Esophagus (tissue), 2 donors: ENCODE results near the gene ST14. TPM values are rescaled to one million over a fixed set of nuclear protein-coding genes. Genes with fewer than 3 reads are reported as not detected.

ENCODE experiments used
- H3K27ac ChIP-seq, 2 donors: one replicate each; pipeline ENCODE4 v1.5.1; 2013; ENCODE audit warnings: low read depth in 2 of 2, mild to moderate bottlenecking in 2 of 2, inconsistent platforms in 1 of 2, low read length in 1 of 2, moderate library complexity in 1 of 2
- H3K27me3 ChIP-seq, 2 donors: one replicate each; pipeline ENCODE4 v1.6.1; 2013; ENCODE audit warnings: low read length in 2 of 2, control low read depth in 1 of 2, mild to moderate bottlenecking in 1 of 2; ENCODE audit not compliant: insufficient read depth in 2 of 2, control insufficient read depth in 1 of 2
- H3K36me3 ChIP-seq, 2 donors: one replicate each; pipeline ENCODE4 v1.6.1; 2013; ENCODE audit warnings: low read length in 1 of 2; ENCODE audit not compliant: control insufficient read depth in 2 of 2, insufficient read depth in 2 of 2
- H3K4me1 ChIP-seq, 2 donors: one replicate each; pipeline ENCODE4 v1.6.1; 2013; ENCODE audit warnings: low read length in 1 of 2; ENCODE audit not compliant: control insufficient read depth in 2 of 2, insufficient read depth in 2 of 2
- H3K4me3 ChIP-seq, 2 donors: one replicate each; pipeline ENCODE4 v1.5.1; 2013; ENCODE audit warnings: low read length in 2 of 2, mild to moderate bottlenecking in 2 of 2, low read depth in 1 of 2, moderate library complexity in 1 of 2
- H3K9me3 ChIP-seq, 2 donors: one replicate each; pipeline ENCODE4 v1.6.1; 2013; ENCODE audit warnings: mild to moderate bottlenecking in 2 of 2, low read depth in 1 of 2, low read length in 1 of 2, moderate library complexity in 1 of 2; ENCODE audit not compliant: control insufficient read depth in 2 of 2, insufficient read depth in 1 of 2
- WGBS, 2 donors: extraction: QIAGEN DNeasy Blood & Tissue Kit; methylation state at CpG; one replicate each; pipeline ENCODE4 v1.1.7; 2013; 5-methylcytosine and 5-hydroxymethylcytosine counted together
- polyA plus RNA-seq, 2 donors: library from polyadenylated mRNA; stranded (reverse); fragments of 200-250 nt; gene quantifications; one replicate each; pipeline ENCODE4 v1.2.3, GENCODE V29; 2013
- donor health status: healthy with polysubstance abuse.
- donor health status: Bipolar disorder and iron deficiency.

Gene ST14
- polyA plus RNA-seq, 2 donors: 69.6 to 86.4 TPM

- 40 to 48% methylated on average over 9 of the region's 9 CpGs for WGBS, 2 donors
- Histone ChIP-seq H3K4me3 (no peak overlapping the region), H3K9me3 (no peaks in the 10 kb centered on the region), H3K27me3 (no peaks in the 10 kb centered on the region), H3K36me3 (peaks cover 3 to 34% of the 10 kb centered on the region in 2 donors), H3K27ac (no peak overlapping the region), H3K4me1 (no peaks in the 10 kb centered on the region)
These were observed 27.4 kb upstream of the ST14 start for GRCh38 chr11:130131961-130132850.

- Histone ChIP-seq H3K9me3 (no peaks in the 10 kb centered on the region), H3K27ac (no peak overlapping the region), H3K27me3 (no peaks in the 10 kb centered on the region), H3K4me1 (no peaks in the 10 kb centered on the region), H3K4me3 (no peak overlapping the region), H3K36me3 (peaks cover 3 to 30% of the 10 kb centered on the region in 2 donors)
- WGBS, 2 donors: 83 to 92% methylated on average over 8 of the region's 8 CpGs
These were observed 25.9 kb upstream of the ST14 start for GRCh38 chr11:130133716-130134115.

- Histone ChIP-seq H3K4me3 (no peak overlapping the region), H3K9me3 (no peaks in the 10 kb centered on the region), H3K27ac (no peak overlapping the region), H3K4me1 (no peaks in the 10 kb centered on the region), H3K36me3 (peaks cover 3 to 28% of the 10 kb centered on the region in 2 donors), H3K27me3 (no peaks in the 10 kb centered on the region)
- 78% methylated on average over 7 of the region's 7 CpGs for WGBS, 2 donors
These were observed 23.5 kb upstream of the ST14 start for GRCh38 chr11:130136107-130136506.

- H3K4me3 ChIP-seq: no peak overlapping the region
- no peaks in the 10 kb centered on the region for H3K9me3 ChIP-seq
- peaks cover 10 to 34% of the 10 kb centered on the region in 2 donors for H3K36me3 ChIP-seq
- H3K27ac ChIP-seq: no peak overlapping the region
- WGBS, 2 donors: 89 to 92% methylated on average over 9 of the region's 9 CpGs
- no peaks in the 10 kb centered on the region for H3K27me3 ChIP-seq
- no peaks in the 10 kb centered on the region for H3K4me1 ChIP-seq
These were observed 21.6 kb upstream of the ST14 start for GRCh38 chr11:130137999-130138398.

- Histone ChIP-seq H3K4me1 (no peaks in the 10 kb centered on the region), H3K27ac (no peak overlapping the region), H3K4me3 (no peak overlapping the region), H3K36me3 (peaks cover 11 to 30% of the 10 kb centered on the region in 2 donors), H3K9me3 (no peaks in the 10 kb centered on the region), H3K27me3 (no peaks in the 10 kb centered on the region)
- 86 to 90% methylated on average over 13 of the region's 13 CpGs for WGBS, 2 donors
These were observed 20.2 kb upstream of the ST14 start for GRCh38 chr11:130139401-130139800.

- peaks cover 11 to 24% of the 10 kb centered on the region in 2 donors for H3K36me3 ChIP-seq
- H3K27ac ChIP-seq: no peak overlapping the region
- H3K4me1 ChIP-seq: peaks cover 2 to 4% of the 10 kb centered on the region in 2 donors
- H3K9me3 ChIP-seq: no peaks in the 10 kb centered on the region
- no peaks in the 10 kb centered on the region for H3K27me3 ChIP-seq
- 87 to 88% methylated on average over 19 of the region's 19 CpGs for WGBS, 2 donors
- no peak overlapping the region for H3K4me3 ChIP-seq
These were observed 17.8 kb upstream of the ST14 start for GRCh38 chr11:130141561-130142341.

GRCh38 chr11:130144141-130144540 lies 15.4 kb upstream of the ST14 start:
- no peak overlapping the region for H3K27ac ChIP-seq
- 54 to 70% methylated on average over 10 of the region's 10 CpGs for WGBS, 2 donors
- H3K36me3 ChIP-seq: peaks cover 11 to 23% of the 10 kb centered on the region in 2 donors
- H3K4me3 ChIP-seq: no peak overlapping the region
- H3K4me1 ChIP-seq: peaks cover 2 to 4% of the 10 kb centered on the region in 2 donors
- no peaks in the 10 kb centered on the region for H3K27me3 ChIP-seq
- H3K9me3 ChIP-seq: no peaks in the 10 kb centered on the region

- H3K36me3 ChIP-seq: peaks cover 11 to 20% of the 10 kb centered on the region in 2 donors
- WGBS, 2 donors: 72 to 77% methylated on average over 7 of the region's 7 CpGs
- H3K27ac ChIP-seq: peak overlapping the region; percentile 62 to 78
These were observed 14.7 kb upstream of the ST14 start for GRCh38 chr11:130144861-130145281.

GRCh38 chr11:130145311-130145812 lies 14.2 kb upstream of the ST14 start:
- 60 to 84% methylated on average over 3 of the region's 3 CpGs for whole genome bisulfite sequencing, 2 donors
- peak overlapping the region; percentile 78 for H3K27ac ChIP-seq
- no peaks in the 10 kb centered on the region for H3K27me3 ChIP-seq
- peaks cover 11 to 17% of the 10 kb centered on the region in 2 donors for H3K36me3 ChIP-seq
- H3K4me1 ChIP-seq: peaks cover 2 to 4% of the 10 kb centered on the region in 2 donors
- H3K9me3 ChIP-seq: no peaks in the 10 kb centered on the region
- no peak overlapping the region for H3K4me3 ChIP-seq

More at GRCh38 chr11:130144861-130145281, 14.7 kb upstream of the ST14 start:
- no peaks in the 10 kb centered on the region for H3K9me3 ChIP-seq
- no peak overlapping the region for H3K4me3 ChIP-seq
- no peaks in the 10 kb centered on the region for H3K27me3 ChIP-seq
- peaks cover 2 to 4% of the 10 kb centered on the region in 2 donors for H3K4me1 ChIP-seq
